Trophoblast cell (in vitro differentiated cells and primary cell): ENCODE data around the gene IRF2BP1. TPM values are rescaled to one million over a fixed set of nuclear protein-coding genes. Genes with fewer than 3 reads are reported as not detected.
A peak's percentile ranks its signal among the peaks of the same experiment; 100 is the strongest.

Source experiments
- DNase-seq, 2 donors: peaks; one replicate each; pipeline ENCODE4 v3.0.0-alpha.2; 2016
- H2AFZ ChIP-seq: 2 replicates; pipeline ENCODE4 v1.6.1; 2013; ENCODE audit warnings: low read length, moderate library complexity, mild to moderate bottlenecking; ENCODE audit not compliant: insufficient read depth, poor library complexity
- H2AK5ac ChIP-seq: 2 replicates; pipeline ENCODE4 v1.6.1; 2013; ENCODE audit warnings: mild to moderate bottlenecking, low read length
- H2BK120ac ChIP-seq: 2 replicates; pipeline ENCODE4 v1.6.1; 2013; ENCODE audit warnings: low read length, mild to moderate bottlenecking, moderate library complexity; ENCODE audit not compliant: insufficient read depth, poor library complexity
- H2BK12ac ChIP-seq: 2 replicates; pipeline ENCODE4 v1.6.1; 2013; ENCODE audit warnings: mild to moderate bottlenecking, low read length, moderate library complexity
- H2BK5ac ChIP-seq: 2 replicates; pipeline ENCODE4 v1.6.1; 2013; ENCODE audit warnings: low read length, low read depth, moderate library complexity, mild to moderate bottlenecking; ENCODE audit not compliant: poor library complexity
- H3K14ac ChIP-seq: 2 replicates; pipeline ENCODE4 v1.6.1; 2013; ENCODE audit warnings: mild to moderate bottlenecking, low read length
- H3K18ac ChIP-seq: 2 replicates; pipeline ENCODE4 v1.6.1; 2013; ENCODE audit warnings: mild to moderate bottlenecking, low read length
- H3K23ac ChIP-seq: 2 replicates; pipeline ENCODE4 v1.6.1; 2013; ENCODE audit warnings: low read length
- H3K27ac ChIP-seq: 2 replicates; pipeline ENCODE4 v1.5.1; 2013; ENCODE audit warnings: low read depth, mild to moderate bottlenecking, inconsistent platforms, low read length, moderate library complexity
- H3K27me3 ChIP-seq: 2 replicates; pipeline ENCODE4 v1.6.1; 2013; ENCODE audit warnings: inconsistent platforms, mild to moderate bottlenecking, low read length, moderate library complexity; ENCODE audit not compliant: insufficient read depth
- H3K36me3 ChIP-seq, 2 experiments: 1 replicate in 1 of 2; 2 replicates in 1 of 2; pipeline ENCODE4 v1.6.1; 2013; ENCODE audit warnings: low read length in 2 of 2, mild to moderate bottlenecking in 2 of 2, moderate library complexity in 1 of 2; ENCODE audit not compliant: insufficient read depth in 2 of 2, control insufficient read depth in 1 of 2
- H3K4ac ChIP-seq: 2 replicates; pipeline ENCODE4 v1.6.1; 2013; ENCODE audit warnings: low read depth, mild to moderate bottlenecking, low read length, moderate library complexity
- H3K4me1 ChIP-seq, 2 experiments: 1 replicate in 1 of 2; 2 replicates in 1 of 2; pipeline ENCODE4 v1.6.1; 2013; ENCODE audit warnings: low read length in 2 of 2, mild to moderate bottlenecking in 2 of 2, moderate library complexity in 1 of 2; ENCODE audit not compliant: insufficient read depth in 2 of 2, control insufficient read depth in 1 of 2
- H3K4me2 ChIP-seq: 2 replicates; pipeline ENCODE4 v1.6.1; 2013; ENCODE audit warnings: inconsistent platforms, mild to moderate bottlenecking, low read length, moderate library complexity
- H3K4me3 ChIP-seq: 2 replicates; pipeline ENCODE4 v1.5.1; 2013; ENCODE audit warnings: mild to moderate bottlenecking, low read depth, low read length, inconsistent platforms
- H3K79me1 ChIP-seq: one replicate; pipeline ENCODE4 v1.6.1; 2013; ENCODE audit warnings: low read length
- H3K79me2 ChIP-seq: 2 replicates; pipeline ENCODE4 v1.6.1; 2013; ENCODE audit warnings: low read length, mild to moderate bottlenecking; ENCODE audit not compliant: control insufficient read depth, insufficient read depth, poor library complexity
- H3K9ac ChIP-seq: 2 replicates; pipeline ENCODE4 v1.6.1; 2013; ENCODE audit warnings: mild to moderate bottlenecking, low read length
- H3K9me3 ChIP-seq: 2 replicates; pipeline ENCODE4 v1.6.1; 2013; ENCODE audit warnings: low read depth, mild to moderate bottlenecking, control low read depth, inconsistent platforms, low read length; ENCODE audit not compliant: insufficient read depth
- H4K12ac ChIP-seq: 2 replicates; pipeline ENCODE4 v1.6.1; 2013; ENCODE audit warnings: low read depth, mild to moderate bottlenecking, low read length, moderate library complexity
- H4K8ac ChIP-seq: 2 replicates; pipeline ENCODE4 v1.6.1; 2013; ENCODE audit warnings: low read depth, mild to moderate bottlenecking, low read length, moderate library complexity
- H4K91ac ChIP-seq: one replicate; pipeline ENCODE4 v1.6.1; 2013; ENCODE audit warnings: low read depth, mild to moderate bottlenecking, low read length, moderate library complexity
- WGBS: extraction: QIAGEN DNeasy Blood & Tissue Kit; methylation state at CpG from one replicate; pipeline ENCODE4 v1.1.7; 2013; ENCODE audit warnings: missing lambda C conversion rate; ENCODE audit not compliant: insufficient read length, insufficient coverage; ENCODE audit errors: extremely low coverage; 5-methylcytosine and 5-hydroxymethylcytosine counted together
- polyA plus RNA-seq: library from polyadenylated mRNA; stranded (reverse); fragments of 200-250 nt; gene quantifications from 2 replicates; pipeline ENCODE4 v1.2.3, GENCODE V29; 2013

IRF2BP1 gene
- 9.5 and 9.8 TPM in 2 replicates for polyA plus RNA-seq

- Histone ChIP-seq H3K9ac (peak within 1 kb of the TSS; percentile 83), H3K9me3 (peaks cover 5% of the 10 kb centered on the region), H3K79me2 (peaks cover 3% of the 10 kb centered on the region), H4K12ac (peak within 1 kb of the TSS; percentile 89), H2BK12ac (no peak within 1 kb of the TSS), H3K23ac (no peak within 1 kb of the TSS), H3K79me1 (peaks cover 21% of the 10 kb centered on the region), H2BK120ac (peak within 1 kb of the TSS; percentile 70), H3K27me3 (no peaks in the 10 kb centered on the region), H2AK5ac (peak within 1 kb of the TSS; percentile 10), H3K18ac (peak within 1 kb of the TSS; percentile 65), H3K14ac (peak within 1 kb of the TSS; percentile 73), H3K36me3 (peaks cover 18 to 21% of the 10 kb centered on the region in 2 experiments), H2BK5ac (peak within 1 kb of the TSS; percentile 67), H3K27ac (peak within 1 kb of the TSS; percentile 80), H3K4me3 (peak within 1 kb of the TSS; percentile 98), H4K8ac (peak within 1 kb of the TSS; percentile 88), H3K4ac (peak within 1 kb of the TSS; percentile 42), H4K91ac (peak within 1 kb of the TSS; percentile 78), H2AFZ (peak within 1 kb of the TSS; percentile 47), H3K4me2 (peak within 1 kb of the TSS; percentile 92), H3K4me1 (peaks cover 15 to 21% of the 10 kb centered on the region in 2 experiments)
- WGBS: no CpG with 5 or more reads among the region's 107 CpGs
- DNase-seq: peak; percentile 91 to 97
Measured at GRCh38 chr19:45885556-45886426, at the start of gene IRF2BP1. IRF2BP1 (minus strand) TSS chr19:45886141; CDS start chr19:45885774, 367 bp downstream.

- no peaks in the 10 kb centered on the region for H3K79me2 ChIP-seq
- H4K12ac ChIP-seq: no peak overlapping the region
- H2AFZ ChIP-seq: no peak overlapping the region
- no peaks in the 10 kb centered on the region for H3K27me3 ChIP-seq
- no peak overlapping the region for H3K4me2 ChIP-seq
- H3K36me3 ChIP-seq: no peaks in the 10 kb centered on the region
- no peak overlapping the region for H4K91ac ChIP-seq
- peaks cover 2% of the 10 kb centered on the region for H3K9me3 ChIP-seq
- H3K4me1 ChIP-seq: no peaks in the 10 kb centered on the region
- H3K27ac ChIP-seq: no peak overlapping the region
- H3K4ac ChIP-seq: no peak overlapping the region
- no peak overlapping the region for H3K14ac ChIP-seq
- no peak overlapping the region for H4K8ac ChIP-seq
- DNase-seq: no peak
- H2BK12ac ChIP-seq: no peak overlapping the region
- no peak overlapping the region for H2BK5ac ChIP-seq
- no peak overlapping the region for H3K23ac ChIP-seq
- no peak overlapping the region for H3K18ac ChIP-seq
- H3K9ac ChIP-seq: no peak overlapping the region
- H2BK120ac ChIP-seq: no peak overlapping the region
- no CpG with 5 or more reads among the region's 19 CpGs for WGBS
- no peak overlapping the region for H2AK5ac ChIP-seq
- H3K4me3 ChIP-seq: no peak overlapping the region
- H3K79me1 ChIP-seq: no peaks in the 10 kb centered on the region
Measured at GRCh38 chr19:45935267-45935666, 49.3 kb upstream of the IRF2BP1 start.

- Histone ChIP-seq H3K36me3 (no peaks in the 10 kb centered on the region), H3K79me1 (no peaks in the 10 kb centered on the region), H3K27ac (no peak overlapping the region), H3K4me3 (no peak overlapping the region), H4K8ac (no peak overlapping the region), H3K9me3 (peaks cover 2% of the 10 kb centered on the region), H2BK5ac (no peak overlapping the region), H3K27me3 (no peaks in the 10 kb centered on the region), H3K79me2 (no peaks in the 10 kb centered on the region), H2BK12ac (no peak overlapping the region), H4K91ac (no peak overlapping the region), H3K4me2 (no peak overlapping the region), H4K12ac (no peak overlapping the region), H3K14ac (no peak overlapping the region), H2BK120ac (no peak overlapping the region), H3K9ac (no peak overlapping the region), H3K4me1 (no peaks in the 10 kb centered on the region), H3K18ac (no peak overlapping the region), H2AK5ac (no peak overlapping the region), H3K23ac (no peak overlapping the region), H2AFZ (no peak overlapping the region), H3K4ac (no peak overlapping the region)
- no peak for DNase-seq
- WGBS: no CpG with 5 or more reads among the region's 19 CpGs
Measured at GRCh38 chr19:45934551-45935230, 48.8 kb upstream of the IRF2BP1 start.

GRCh38 chr19:45933759-45934158 is 47.8 kb upstream of the IRF2BP1 start:
- no peak overlapping the region for H2AK5ac ChIP-seq
- no peak overlapping the region for H2BK12ac ChIP-seq
- H4K8ac ChIP-seq: no peak overlapping the region
- no peak overlapping the region for H3K14ac ChIP-seq
- H3K18ac ChIP-seq: no peak overlapping the region
- H2AFZ ChIP-seq: no peak overlapping the region
- H3K4me1 ChIP-seq: no peaks in the 10 kb centered on the region
- H3K9me3 ChIP-seq: peaks cover 2% of the 10 kb centered on the region
- no peak overlapping the region for H4K12ac ChIP-seq
- no CpG with 5 or more reads among the region's 9 CpGs for WGBS
- H2BK5ac ChIP-seq: no peak overlapping the region
- no peaks in the 10 kb centered on the region for H3K27me3 ChIP-seq
- H3K4me2 ChIP-seq: no peak overlapping the region
- H2BK120ac ChIP-seq: no peak overlapping the region
- H3K36me3 ChIP-seq: no peaks in the 10 kb centered on the region
- no peak overlapping the region for H4K91ac ChIP-seq
- no peak overlapping the region for H3K4ac ChIP-seq
- no peaks in the 10 kb centered on the region for H3K79me2 ChIP-seq
- H3K23ac ChIP-seq: no peak overlapping the region
- H3K27ac ChIP-seq: no peak overlapping the region
- H3K79me1 ChIP-seq: no peaks in the 10 kb centered on the region
- no peak for DNase-seq
- no peak overlapping the region for H3K9ac ChIP-seq
- H3K4me3 ChIP-seq: no peak overlapping the region
